Upper lobe of left lung (tissue), 6 donors: Measurements from ENCODE around the gene CHRNG. TPM values are rescaled to one million over a fixed set of nuclear protein-coding genes. Genes with fewer than 3 reads are reported as not detected.
A peak's percentile ranks its signal among the peaks of the same experiment; 100 is the strongest.

ENCODE experiments used
- ATAC-seq, 2 donors: fragments of 200-7000 bp; cut with Tn5 transposase; one replicate each; pipeline ENCODE4 v1.9.1; 2022; ENCODE audit warnings: mild to moderate bottlenecking in 2 of 2, moderate library complexity in 2 of 2; ENCODE audit not compliant: low FRiP score in 2 of 2
- DNase-seq, 2 donors: peaks; one replicate each; pipeline ENCODE4 v3.0.0-alpha.2; 2019 to 2020
- H3K27ac ChIP-seq, 4 donors: fragments of 200-600 bp; sonication (generic); one replicate each; pipeline ENCODE4 v1.5.1; 2016 to 2019
- H3K27me3 ChIP-seq, 4 donors: fragments of 200-600 bp; sonication (generic); one replicate each; pipeline ENCODE4 v1.5.1; 2017 to 2019
- H3K36me3 ChIP-seq, 4 donors: fragments of 200-600 bp; sonication (generic); one replicate each; pipeline ENCODE4 v1.5.1; 2016 to 2019
- H3K4me1 ChIP-seq, 4 donors: fragments of 200-600 bp; sonication (generic); one replicate each; pipeline ENCODE4 v1.5.1; 2018 to 2019
- H3K4me3 ChIP-seq, 4 donors: fragments of 200-600 bp; sonication (generic); one replicate each; pipeline ENCODE4 v1.5.1; 2017 to 2019; ENCODE audit warnings: mild to moderate bottlenecking in 2 of 4, moderate library complexity in 1 of 4
- H3K9me3 ChIP-seq, 4 donors: fragments of 200-600 bp; sonication (generic); one replicate each; pipeline ENCODE4 v1.5.1; 2018 to 2019
- EP300 ChIP-seq, 4 donors: sonication (generic); formaldehyde crosslinking; IDR thresholded peaks; one replicate each; pipeline ENCODE4 v1.5.1; 2017; ENCODE audit warnings: antibody characterized with exemption in 4 of 4, control low read depth in 2 of 4
- POLR2A ChIP-seq, 4 donors: fragments of 450-650 bp; IDR thresholded peaks; one replicate each; pipeline ENCODE4 v1.5.1; 2016 to 2017; ENCODE audit warnings: antibody characterized with exemption in 4 of 4, mild to moderate bottlenecking in 2 of 4
- POLR2AphosphoS5 ChIP-seq, 2 donors: sonication (generic); formaldehyde crosslinking; IDR thresholded peaks; one replicate each; pipeline ENCODE4 v1.5.1; 2017; ENCODE audit warnings: antibody characterized with exemption in 2 of 2
- WGBS, 2 donors: methylation state at CpG; one replicate each; pipeline ENCODE4 v1.1.5; 2017 to 2018; 5-methylcytosine and 5-hydroxymethylcytosine counted together
- total RNA-seq, 6 donors: library from RNA; depleted of rRNA in 4 of 6; stranded (reverse); fragments of >200 nt in 4 of 6; gene quantifications; one replicate each; pipeline versions ENCODE4 v1.1.0 to v1.2.1, GENCODE V29; 2016 to 2021
- TF ChIP-seq, protein P1 (sequence below), 6 experiments: fragments of 450-650 bp in 4 of 6; fragments of 200-600 bp in 2 of 6; sonication (generic) in 2 of 6; IDR thresholded peaks; one replicate each; pipeline ENCODE4 v1.5.1; 2016 to 2019; ENCODE audit warnings: antibody characterized with exemption in 6 of 6
- donor health status: DM: no; HTN: no; CAD: no; lungs with moderate emphysema.
- donor health status: DM: no; HTN: yes; CAD: no; lungs with severe emphysema.

CHRNG gene
- total RNA-seq, 6 donors from 2014 or later, result not detected

DNA sequence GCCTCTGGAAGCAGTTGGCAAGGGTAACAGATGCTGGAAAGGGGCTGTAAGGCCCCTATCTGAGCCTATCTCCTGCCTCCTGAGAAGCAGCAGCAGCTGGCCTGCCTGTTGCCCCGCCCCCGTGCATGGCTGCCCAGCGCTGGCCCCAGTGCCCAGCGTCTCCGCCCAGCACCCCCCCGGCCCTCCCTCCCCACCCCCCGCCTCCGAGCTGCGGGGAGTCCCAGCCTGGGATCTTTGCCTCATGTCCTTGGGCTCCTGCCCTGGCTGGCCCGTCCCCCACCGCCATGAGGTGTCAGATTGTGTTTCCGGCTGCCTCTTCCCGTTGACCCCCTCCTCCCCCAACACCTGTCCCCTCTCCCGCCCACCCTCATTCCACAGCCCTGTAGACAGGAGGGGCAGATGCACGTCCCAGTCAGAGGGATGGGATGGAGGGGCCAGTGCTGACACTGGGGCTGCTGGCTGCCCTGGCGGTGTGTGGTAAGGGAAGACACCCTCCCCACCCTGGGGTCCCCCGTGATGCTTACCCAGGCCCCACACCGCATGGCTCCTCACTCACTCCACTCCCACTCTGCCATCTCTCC, 13.6 kb upstream of the CHRNG start, which contains the start of gene CHRND:
Gene CHRND (plus strand): TSS at position 370 of the 581 bp plus-strand sequence. CDS start 56 bp downstream, at position 426.
- TF ChIP-seq, protein P1, sequence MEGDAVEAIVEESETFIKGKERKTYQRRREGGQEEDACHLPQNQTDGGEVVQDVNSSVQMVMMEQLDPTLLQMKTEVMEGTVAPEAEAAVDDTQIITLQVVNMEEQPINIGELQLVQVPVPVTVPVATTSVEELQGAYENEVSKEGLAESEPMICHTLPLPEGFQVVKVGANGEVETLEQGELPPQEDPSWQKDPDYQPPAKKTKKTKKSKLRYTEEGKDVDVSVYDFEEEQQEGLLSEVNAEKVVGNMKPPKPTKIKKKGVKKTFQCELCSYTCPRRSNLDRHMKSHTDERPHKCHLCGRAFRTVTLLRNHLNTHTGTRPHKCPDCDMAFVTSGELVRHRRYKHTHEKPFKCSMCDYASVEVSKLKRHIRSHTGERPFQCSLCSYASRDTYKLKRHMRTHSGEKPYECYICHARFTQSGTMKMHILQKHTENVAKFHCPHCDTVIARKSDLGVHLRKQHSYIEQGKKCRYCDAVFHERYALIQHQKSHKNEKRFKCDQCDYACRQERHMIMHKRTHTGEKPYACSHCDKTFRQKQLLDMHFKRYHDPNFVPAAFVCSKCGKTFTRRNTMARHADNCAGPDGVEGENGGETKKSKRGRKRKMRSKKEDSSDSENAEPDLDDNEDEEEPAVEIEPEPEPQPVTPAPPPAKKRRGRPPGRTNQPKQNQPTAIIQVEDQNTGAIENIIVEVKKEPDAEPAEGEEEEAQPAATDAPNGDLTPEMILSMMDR (IDR thresholded peaks at IDR 0.05), result no peak
- TF ChIP-seq POLR2AphosphoS5 (IDR thresholded peaks at IDR 0.05) (no peak), EP300 (IDR thresholded peaks at IDR 0.05) (no peak), POLR2A (IDR thresholded peaks at IDR 0.05) (no peak)
- H3K4me3 ChIP-seq, result no peak within 1 kb of the TSS
- DNase-seq (peak in 1 of 2 donors; percentile 76), ATAC-seq (no peak)
- peaks cover 0 to 48% (median 34%) of the 10 kb centered on the region in 4 donors for H3K27me3 ChIP-seq
- H3K9me3 ChIP-seq, result no peaks in the 10 kb centered on the region
- H3K27ac ChIP-seq, result no peak within 1 kb of the TSS
- H3K36me3 ChIP-seq, result no peaks in the 10 kb centered on the region
- 10 to 15% methylated on average over 4 to 17 of the region's 18 CpGs for WGBS, 2 donors
- H3K4me1 ChIP-seq, result peaks cover 17 to 38% (median 22%) of the 10 kb centered on the region in 4 donors

DNA sequence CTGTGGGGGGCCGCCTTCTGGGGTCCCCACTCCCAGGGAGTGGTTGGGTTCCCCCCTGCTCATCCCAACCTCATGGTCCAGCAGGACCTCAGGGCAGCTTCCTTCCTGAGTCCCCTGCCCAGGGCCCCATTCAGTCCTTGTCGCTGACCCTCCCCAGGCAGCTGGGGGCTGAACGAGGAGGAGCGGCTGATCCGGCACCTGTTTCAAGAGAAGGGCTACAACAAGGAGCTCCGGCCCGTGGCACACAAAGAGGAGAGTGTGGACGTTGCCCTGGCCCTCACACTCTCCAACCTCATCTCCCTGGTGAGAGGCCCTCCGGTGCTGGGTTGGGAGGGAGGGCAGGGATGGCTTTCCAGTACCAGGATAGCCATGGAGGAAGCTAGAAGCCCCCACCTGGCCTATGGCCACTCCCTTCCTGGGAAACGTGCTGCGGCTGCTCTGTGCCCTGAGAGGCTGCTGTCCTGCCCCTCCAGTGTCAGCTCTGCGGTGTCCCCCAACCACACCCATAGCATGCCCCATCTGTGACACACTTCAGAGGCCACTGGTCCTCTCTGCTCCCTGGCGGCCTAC, 13.0 kb upstream of the CHRNG start:
- peaks cover 17 to 38% (median 22%) of the 10 kb centered on the region in 4 donors for H3K4me1 ChIP-seq
- 58 to 62% methylated on average over 11 to 13 of the region's 13 CpGs for WGBS, 2 donors
- no peaks in the 10 kb centered on the region for H3K36me3 ChIP-seq
- H3K4me3 ChIP-seq, result no peak overlapping the region
- no peak for TF ChIP-seq POLR2A (IDR thresholded peaks at IDR 0.05)
- TF ChIP-seq, protein P1 (IDR thresholded peaks at IDR 0.05), result no peak
- no peak for TF ChIP-seq POLR2AphosphoS5 (IDR thresholded peaks at IDR 0.05)
- TF ChIP-seq EP300 (IDR thresholded peaks at IDR 0.05), result no peak
- no peak overlapping the region for H3K27ac ChIP-seq
- H3K27me3 ChIP-seq, result peaks cover 0 to 45% (median 34%) of the 10 kb centered on the region in 4 donors
- no peak for ATAC-seq
- H3K9me3 ChIP-seq, result no peaks in the 10 kb centered on the region
- no peak for DNase-seq

DNA sequence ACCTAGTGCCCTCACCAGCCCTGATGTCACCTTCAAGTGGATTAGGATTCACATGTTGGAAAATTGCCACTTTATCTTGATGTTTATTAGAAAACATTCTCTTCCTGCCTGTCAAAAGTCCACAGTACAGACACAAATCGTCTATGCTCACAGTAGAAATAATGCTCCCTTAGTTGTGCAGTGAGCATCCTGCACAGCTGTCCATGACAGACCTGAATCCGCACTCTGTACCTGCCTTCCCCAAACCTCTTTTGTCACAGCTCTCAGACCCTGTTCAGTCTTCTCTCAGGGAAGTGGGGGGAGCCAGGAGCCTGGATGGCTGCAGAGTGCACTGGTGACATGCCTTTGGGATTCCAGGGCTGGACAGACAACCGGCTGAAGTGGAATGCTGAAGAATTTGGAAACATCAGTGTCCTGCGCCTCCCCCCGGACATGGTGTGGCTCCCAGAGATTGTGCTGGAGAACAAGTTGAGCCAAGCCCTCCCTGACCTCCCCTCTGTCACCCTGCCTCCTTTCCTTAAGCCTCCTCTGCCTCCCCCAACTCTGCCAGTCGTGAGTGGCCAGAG, 11.5 kb upstream of the CHRNG start:
- DNase-seq (no peak), ATAC-seq (no peak)
- Histone ChIP-seq H3K36me3 (no peaks in the 10 kb centered on the region), H3K27ac (no peak overlapping the region), H3K9me3 (no peaks in the 10 kb centered on the region), H3K27me3 (peaks cover 0 to 30% (median 22%) of the 10 kb centered on the region in 4 donors), H3K4me3 (no peak overlapping the region), H3K4me1 (peaks cover 7 to 24% (median 11%) of the 10 kb centered on the region in 4 donors)
- no peak for TF ChIP-seq POLR2A (IDR thresholded peaks at IDR 0.05)
- TF ChIP-seq POLR2AphosphoS5 (IDR thresholded peaks at IDR 0.05), result no peak
- TF ChIP-seq, protein P1 (IDR thresholded peaks at IDR 0.05), result no peak
- no peak for TF ChIP-seq EP300 (IDR thresholded peaks at IDR 0.05)
- 57 to 73% methylated on average over 4 to 6 of the region's 6 CpGs for WGBS, 2 donors

DNA sequence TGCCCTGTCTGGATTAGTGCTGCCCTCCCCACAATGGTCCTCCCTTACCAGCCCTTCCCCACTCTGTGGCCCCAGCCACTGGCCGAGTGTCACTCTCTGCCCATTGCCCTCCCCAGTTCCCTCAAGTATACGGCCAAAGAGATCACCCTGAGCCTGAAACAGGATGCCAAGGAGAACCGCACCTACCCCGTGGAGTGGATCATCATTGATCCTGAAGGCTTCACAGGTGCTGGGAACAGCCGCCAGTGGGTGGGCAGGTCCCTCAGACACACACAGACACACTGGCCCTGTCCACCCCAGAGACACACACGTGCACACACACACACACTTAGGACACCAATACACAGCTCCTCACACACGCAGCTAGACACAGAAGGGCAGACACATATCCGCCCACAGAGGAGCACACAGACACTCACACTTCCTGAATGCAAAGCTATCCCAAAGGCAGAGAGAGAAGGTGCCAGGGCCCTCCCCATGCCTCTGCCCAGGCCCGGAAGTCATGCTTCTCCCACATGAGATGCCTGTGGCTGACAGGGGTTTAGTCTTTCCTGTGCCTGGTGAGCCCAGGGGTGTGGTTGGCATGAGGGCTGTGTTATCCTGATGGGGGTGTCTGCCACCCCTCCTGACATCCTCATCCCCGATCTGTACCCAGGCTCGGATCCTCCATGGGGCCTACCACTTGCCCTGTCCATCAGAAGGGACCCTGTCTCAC, 10.6 kb upstream of the CHRNG start:
- H3K27me3 ChIP-seq, result peaks cover 0 to 21% (median 13%) of the 10 kb centered on the region in 4 donors
- H3K4me1 ChIP-seq, result peaks cover 4 to 15% (median 5%) of the 10 kb centered on the region in 4 donors
- 65 to 69% methylated on average over 9 to 11 of the region's 11 CpGs for WGBS, 2 donors
- TF ChIP-seq POLR2A (IDR thresholded peaks at IDR 0.05) (no peak), EP300 (IDR thresholded peaks at IDR 0.05) (no peak), POLR2AphosphoS5 (IDR thresholded peaks at IDR 0.05) (no peak)
- TF ChIP-seq, protein P1 (IDR thresholded peaks at IDR 0.05), result no peak
- no peak overlapping the region for H3K27ac ChIP-seq
- ATAC-seq (no peak), DNase-seq (no peak)
- H3K9me3 ChIP-seq, result no peaks in the 10 kb centered on the region
- H3K36me3 ChIP-seq, result no peaks in the 10 kb centered on the region
- H3K4me3 ChIP-seq, result no peak overlapping the region
